HepG2 (cell line): ENCODE data around the gene DUSP22. TPM values are rescaled to one million over a fixed set of nuclear protein-coding genes. Genes with fewer than 3 reads are reported as not detected.

Source experiments
- ATAD3A ChIP-seq: sonication (generic); formaldehyde crosslinking; IDR thresholded peaks from 2 replicates; pipeline ENCODE4 v1.4.0; 2020; ENCODE audit warnings: missing genetic modification reagents
- ATM ChIP-seq: fragments of 450-650 bp; IDR thresholded peaks from 2 replicates; pipeline ENCODE4 v1.7.1; 2017; ENCODE audit warnings: mild to moderate bottlenecking, borderline replicate concordance
- BRD4 ChIP-seq: sonication (generic); formaldehyde crosslinking; IDR thresholded peaks from 2 replicates; pipeline ENCODE4 v1.4.0; 2020; ENCODE audit warnings: missing genetic modification reagents
- GATAD1 ChIP-seq: IDR thresholded peaks from 2 replicates; pipeline ENCODE4 v1.6.1; 2016; ENCODE audit warnings: missing genetic modification reagents, missing compliant biosample characterization
- MED8 ChIP-seq: sonication (generic); formaldehyde crosslinking; IDR thresholded peaks from 2 replicates; pipeline ENCODE4 v1.8.1; 2023; ENCODE audit warnings: mild to moderate bottlenecking, missing genetic modification reagents; ENCODE audit not compliant: insufficient replicate concordance
- MTA1 ChIP-seq: sonication (generic); formaldehyde crosslinking; IDR thresholded peaks from 2 replicates; pipeline ENCODE4 v1.4.0; 2020; ENCODE audit warnings: missing genetic modification reagents, mild to moderate bottlenecking, borderline replicate concordance
- MXD1 ChIP-seq: sonication (generic); formaldehyde crosslinking; IDR thresholded peaks from 2 replicates; pipeline ENCODE4 v1.4.0; 2020; ENCODE audit warnings: mild to moderate bottlenecking, missing genetic modification reagents
- NCOA1 ChIP-seq: sonication (generic); formaldehyde crosslinking; IDR thresholded peaks from 2 replicates; pipeline ENCODE4 v1.9.0; 2021; ENCODE audit warnings: missing genetic modification reagents
- NFKBIZ ChIP-seq: IDR thresholded peaks from 2 replicates; pipeline ENCODE4 v1.6.1; 2018; ENCODE audit warnings: missing genetic modification reagents, missing compliant biosample characterization
- PRDM15 ChIP-seq: sonication (generic); formaldehyde crosslinking; IDR thresholded peaks from 2 replicates; pipeline ENCODE4 v1.4.0; 2020; ENCODE audit warnings: missing genetic modification reagents
- PRDM4 ChIP-seq: sonication (generic); formaldehyde crosslinking; IDR thresholded peaks from 2 replicates; pipeline ENCODE4 v1.9.0; 2021; ENCODE audit warnings: missing genetic modification reagents, borderline replicate concordance
- RBAK ChIP-seq: sonication (generic); formaldehyde crosslinking; IDR thresholded peaks from 2 replicates; pipeline ENCODE4 v1.5.1; 2020; ENCODE audit warnings: mild to moderate bottlenecking, missing genetic modification reagents
- RFXANK ChIP-seq: IDR thresholded peaks from 2 replicates; pipeline ENCODE4 v1.6.1; 2016
- SNAPC2 ChIP-seq: sonication (generic); formaldehyde crosslinking; IDR thresholded peaks from 2 replicates; pipeline ENCODE4 v1.8.1; 2022; ENCODE audit warnings: mild to moderate bottlenecking, missing genetic modification reagents
- TBP ChIP-seq: sonication (generic); formaldehyde crosslinking; IDR thresholded peaks from 2 replicates; pipeline ENCODE4 v1.5.0; 2020; ENCODE audit warnings: missing genetic modification reagents
- ZFP91 ChIP-seq: sonication (generic); formaldehyde crosslinking; IDR thresholded peaks from 2 replicates; pipeline ENCODE4 v1.9.0; 2022; ENCODE audit warnings: missing genetic modification reagents, mild to moderate bottlenecking, borderline replicate concordance
- ZNF773 ChIP-seq: sonication (generic); formaldehyde crosslinking; IDR thresholded peaks from 2 replicates; pipeline ENCODE4 v1.4.0; 2020; ENCODE audit warnings: missing genetic modification reagents, borderline replicate concordance
- ZUFSP ChIP-seq: sonication (generic); formaldehyde crosslinking; IDR thresholded peaks from 2 replicates; pipeline ENCODE4 v1.9.0; 2021; ENCODE audit warnings: missing genetic modification reagents, mild to moderate bottlenecking, borderline replicate concordance
- polyA plus RNA-seq, 8 experiments: library from polyadenylated mRNA; depleted of rRNA in 3 of 8; stranded (reverse) in 7 of 8; unstranded in 1 of 8; fragments of >200 nt; fragmentation: Illumina TruSeq in 4 of 8; extraction: Trizol in 4 of 8; gene quantifications; 2 replicates each; pipeline versions ENCODE4 v1.2.1 to v1.2.3, GENCODE V29; 2011 to 2016; ENCODE audit warnings: low read depth in 4 of 8, missing spikeins in 1 of 8, mixed read lengths in 1 of 8; ENCODE audit not compliant: insufficient read depth in 1 of 8
- total RNA-seq, 5 experiments: library from RNA; depleted of rRNA; stranded (reverse); fragments of >200 nt; fragmentation: Illumina TruSeq; extraction: Trizol; gene quantifications; 2 replicates each; pipeline ENCODE4 v1.2.3, GENCODE V29; 2016; ENCODE audit warnings: low read depth in 1 of 5

The DUSP22 gene
- total and polyA plus RNA-seq, 2 of the 13 experiments (the other 11 are each of a cell fraction or from before 2014, with no cell fraction given): 20.2 to 32.8 TPM

GRCh38 chr6:343226-343935, 51.1 kb downstream of the DUSP22 start (continued):
- TF ChIP-seq ZUFSP (no peak), MXD1 (CRISPR knock-in tag) (0 out of 2 replicates have a peak, but pooled peaks have one; percentile 24), MED8 (CRISPR knock-in tag) (peak; percentile 22), NFKBIZ (CRISPR knock-in tag) (no peak), PRDM15 (CRISPR knock-in tag) (no peak), ZNF773 (no peak), RBAK (CRISPR knock-in tag) (no peak), ATM (no peak), TBP (CRISPR knock-in tag) (no peak), ZFP91 (CRISPR knock-in tag) (no peak), MTA1 (CRISPR knock-in tag) (no peak), BRD4 (CRISPR knock-in tag) (0 out of 2 replicates have a peak, but pooled peaks have one; percentile 33), NCOA1 (CRISPR knock-in tag) (no peak), RFXANK (CRISPR knock-in tag) (no peak), PRDM4 (CRISPR knock-in tag) (no peak), SNAPC2 (CRISPR knock-in tag) (no peak), GATAD1 (no peak), ATAD3A (CRISPR knock-in tag) (no peak)
